Islet of Langerhans (tissue), 1 donor: ENCODE data around the gene OR13C8.

ENCODE experiments used
- FAIRE-seq: peaks from one replicate; lab custom pipeline; 2011; peaks lifted over from hg19 to GRCh38; lab: Jason Lieb, UNC

The OR13C8 gene

DNA sequence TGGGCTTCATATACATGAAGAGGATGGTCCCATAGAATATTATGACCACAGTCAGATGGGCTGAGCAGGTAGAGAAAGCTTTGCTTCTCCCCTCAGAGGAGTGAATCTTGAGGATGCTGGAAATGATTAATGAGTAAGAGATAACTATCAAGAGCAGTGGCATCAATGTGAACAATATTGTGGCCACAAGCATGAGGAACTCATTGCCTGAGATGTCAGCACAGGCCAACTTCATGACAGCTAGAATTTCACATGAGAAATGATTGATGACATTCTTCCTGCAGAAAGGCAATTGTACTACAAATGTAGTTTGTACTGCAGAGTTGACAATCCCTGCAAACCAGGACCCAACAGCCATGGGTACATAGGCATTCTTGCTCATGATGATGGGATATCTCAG is 48.5 kb downstream of the OR13C8 start:
- no peak for FAIRE-seq

DNA sequence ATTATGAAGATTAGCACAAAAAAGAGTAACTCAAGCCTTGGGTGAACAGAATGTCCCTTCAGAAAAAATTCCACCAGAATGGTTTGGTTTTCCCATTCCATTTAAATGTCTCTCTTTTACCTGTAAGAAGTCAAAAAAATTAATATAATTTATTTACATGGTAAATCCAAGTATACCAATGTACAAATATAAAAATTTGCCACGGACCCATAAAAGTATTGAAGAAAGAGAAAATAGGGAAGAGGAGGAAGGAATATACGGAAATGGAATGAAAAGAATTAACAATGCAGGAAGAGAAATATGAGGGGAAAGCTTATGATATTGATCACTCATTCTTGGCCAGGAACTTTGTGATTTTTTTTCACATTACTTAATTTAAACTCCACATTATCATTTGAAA is 49.1 kb downstream of the OR13C8 start, which contains the start of gene OR13C9:
Gene OR13C9, minus strand, starts transcription at position 101 of the 400 bp plus-strand sequence. Its CDS starts 0 bp downstream, at position 101.
- FAIRE-seq = no peak
